MM.1S (cell line): ENCODE measurements around the gene TTL.

ENCODE experiments used
- DNase-seq: peaks from one replicate; pipeline ENCODE4 v3.0.0-alpha.2; 2015
- H2AFZ ChIP-seq: fragments of 300-600 bp; sonication (generic); 2 replicates; pipeline ENCODE4 v1.6.0; 2016; ENCODE audit warnings: antibody characterized with exemption, low read length
- H3F3A ChIP-seq: fragments of 300-600 bp; sonication (generic); 2 replicates; pipeline ENCODE4 v1.6.1; 2016; ENCODE audit warnings: mild to moderate bottlenecking, antibody characterized with exemption, low read length, moderate library complexity, mixed read lengths; ENCODE audit not compliant: insufficient read depth
- H3K27ac ChIP-seq: fragments of 300-600 bp; sonication (generic); 2 replicates; pipeline ENCODE4 v1.5.1; 2016; ENCODE audit warnings: mild to moderate bottlenecking, low read length
- H3K27me3 ChIP-seq: fragments of 300-600 bp; sonication (generic); replicated peaks from 2 replicates; pipeline ENCODE4 v1.6.0; 2016; ENCODE audit warnings: low read length; ENCODE audit not compliant: insufficient read depth
- H3K36me3 ChIP-seq: fragments of 300-600 bp; sonication (generic); replicated peaks from 2 replicates; pipeline ENCODE4 v1.6.1; 2016; ENCODE audit warnings: mild to moderate bottlenecking, low read length, mixed read lengths; ENCODE audit not compliant: insufficient read depth
- H3K4me1 ChIP-seq: fragments of 300-600 bp; sonication (generic); 2 replicates; pipeline ENCODE4 v1.6.1; 2016; ENCODE audit warnings: low read length, mixed read lengths
- H3K4me2 ChIP-seq: fragments of 300-600 bp; sonication (generic); 2 replicates; pipeline ENCODE4 v1.6.0; 2016; ENCODE audit warnings: low read depth, low read length
- H3K4me3 ChIP-seq: fragments of 300-600 bp; sonication (generic); 2 replicates; pipeline ENCODE4 v1.5.1; 2016; ENCODE audit warnings: low read length, mixed read lengths
- H3K79me2 ChIP-seq: fragments of 300-600 bp; sonication (generic); 2 replicates; pipeline ENCODE4 v1.6.1; 2016; ENCODE audit warnings: mixed run types, low read length, mixed read lengths
- H3K9ac ChIP-seq: fragments of 300-600 bp; sonication (generic); 2 replicates; pipeline ENCODE4 v1.6.1; 2016; ENCODE audit warnings: low read length, mixed read lengths
- H3K9me2 ChIP-seq: fragments of 300-600 bp; sonication (generic); replicated peaks from 2 replicates; pipeline ENCODE4 v1.6.1; 2016; ENCODE audit warnings: mild to moderate bottlenecking, low read length, mixed read lengths; ENCODE audit not compliant: insufficient read depth
- H3K9me3 ChIP-seq: fragments of 300-600 bp; sonication (generic); replicated peaks from 2 replicates; pipeline ENCODE4 v1.6.1; 2016; ENCODE audit warnings: mild to moderate bottlenecking, low read length, mixed read lengths; ENCODE audit not compliant: insufficient read depth
- H4K20me1 ChIP-seq: fragments of 300-600 bp; sonication (generic); 2 replicates; pipeline ENCODE4 v1.6.1; 2016; ENCODE audit warnings: mild to moderate bottlenecking, low read length, moderate library complexity, mixed read lengths; ENCODE audit not compliant: insufficient read depth
- CTCF ChIP-seq: fragments of 300-600 bp; sonication (generic); IDR thresholded peaks from 2 replicates; pipeline ENCODE4 v1.5.1; 2016; ENCODE audit warnings: antibody characterized with exemption, low read length, mixed read lengths
- EZH2 ChIP-seq: fragments of 300-600 bp; sonication (generic); optimal IDR thresholded peaks from 2 replicates; pipeline ENCODE3; 2017; ENCODE audit warnings: low read depth, mild to moderate bottlenecking, antibody characterized with exemption, low read length, mixed read lengths
- EZH2phosphoT487 ChIP-seq: fragments of 300-600 bp; sonication (generic); IDR thresholded peaks from 2 replicates; pipeline ENCODE4 v1.6.1; 2018; ENCODE audit warnings: antibody characterized with exemption, low read length

Gene TTL

DNA sequence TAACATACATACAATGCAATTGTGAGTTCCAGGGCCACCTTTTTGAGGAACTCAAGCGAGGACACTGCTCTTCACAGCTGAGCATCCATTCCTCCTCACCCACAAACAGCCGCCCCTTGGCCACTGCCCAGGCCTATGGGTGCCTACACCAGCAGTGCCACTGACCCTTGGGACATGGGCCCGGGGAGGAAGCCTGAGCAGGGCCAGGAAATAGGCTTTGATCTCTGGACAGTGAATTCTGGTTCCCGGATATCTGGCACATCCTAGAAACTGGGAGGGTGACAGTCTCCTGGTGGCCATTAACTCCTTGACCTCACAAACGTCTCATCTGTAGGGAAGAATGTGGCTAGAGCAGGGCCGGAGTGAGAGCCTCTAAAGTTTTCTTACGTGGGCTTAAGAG is 5.5 kb upstream of the TTL start:
- H3K4me3 ChIP-seq = no peak overlapping the region
- H3K27ac ChIP-seq = no peak overlapping the region
- H3K4me1 ChIP-seq = peaks cover 4% of the 10 kb centered on the region; the same call in 1 of the 2 replicates
- no peaks in the 10 kb centered on the region for H3K36me3 ChIP-seq
- H3K9me2 ChIP-seq = no peaks in the 10 kb centered on the region
- H2AFZ ChIP-seq = no peak overlapping the region
- H3K9me3 ChIP-seq = no peaks in the 10 kb centered on the region
- peaks cover 7% of the 10 kb centered on the region for H3F3A ChIP-seq
- H3K9ac ChIP-seq = no peak overlapping the region
- no peak for TF ChIP-seq EZH2
- TF ChIP-seq CTCF = no peak
- TF ChIP-seq EZH2phosphoT487 = no peak
- no peak overlapping the region for H3K4me2 ChIP-seq
- DNase-seq = no peak
- no peaks in the 10 kb centered on the region for H3K79me2 ChIP-seq
- no peaks in the 10 kb centered on the region for H4K20me1 ChIP-seq
- H3K27me3 ChIP-seq = no peaks in the 10 kb centered on the region

- Histone ChIP-seq H4K20me1 (no peaks in the 10 kb centered on the region), H3K9ac (peak overlapping the region; percentile 59), H3K79me2 (peaks cover 31% of the 10 kb centered on the region), H3K4me2 (peak overlapping the region; percentile 93), H2AFZ (peak overlapping the region; percentile 94), H3K9me3 (no peaks in the 10 kb centered on the region), H3K9me2 (no peaks in the 10 kb centered on the region), H3F3A (peaks cover 17% of the 10 kb centered on the region), H3K27ac (no peak overlapping the region), H3K4me1 (peaks cover 15% of the 10 kb centered on the region), H3K4me3 (peak overlapping the region; percentile 77), H3K27me3 (no peaks in the 10 kb centered on the region), H3K36me3 (no peaks in the 10 kb centered on the region)
- TF ChIP-seq EZH2 = no peak
- TF ChIP-seq CTCF = no peak
- TF ChIP-seq EZH2phosphoT487 = no peak
- DNase-seq = peak; percentile 12
Measured at GRCh38 chr2:112480530-112481049, 1.4 kb upstream of the TTL start.

DNA sequence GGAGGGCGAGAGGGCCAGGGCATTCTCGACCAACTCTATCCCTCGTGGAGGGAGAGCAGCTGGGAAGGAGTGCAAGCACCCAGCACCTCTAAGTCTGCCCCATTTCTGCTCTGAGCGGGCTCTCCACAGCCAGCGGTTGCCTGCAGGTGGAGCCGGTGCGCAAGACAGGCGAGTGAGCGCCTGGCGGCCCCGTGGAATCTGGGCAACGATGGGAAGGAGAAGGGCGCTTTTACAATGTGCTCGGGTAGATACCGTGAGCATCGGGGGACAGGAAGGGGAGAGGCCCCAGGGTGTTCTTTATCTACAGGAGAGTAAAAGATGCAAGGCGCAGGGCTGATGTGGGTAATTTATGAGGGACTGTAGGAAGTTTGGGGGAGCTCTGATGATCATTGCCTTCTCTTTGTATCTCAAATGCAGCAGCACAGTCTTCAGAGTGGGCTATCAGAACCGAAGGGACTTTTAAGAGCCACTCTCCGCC is 867 bp upstream of the TTL start:
- Histone ChIP-seq H3K4me1 (peaks cover 15% of the 10 kb centered on the region), H3K9ac (peak overlapping the region; percentile 59), H3K27me3 (no peaks in the 10 kb centered on the region), H3F3A (peaks cover 17% of the 10 kb centered on the region), H3K9me2 (no peaks in the 10 kb centered on the region), H3K4me2 (peak overlapping the region; percentile 93), H3K79me2 (peaks cover 36% of the 10 kb centered on the region), H3K27ac (peak overlapping the region; percentile 40; the same call in 1 of the 2 replicates), H3K9me3 (no peaks in the 10 kb centered on the region), H4K20me1 (no peaks in the 10 kb centered on the region), H3K4me3 (peak overlapping the region; percentile 77), H3K36me3 (no peaks in the 10 kb centered on the region), H2AFZ (peak overlapping the region; percentile 94)
- peak; percentile 85 for DNase-seq
- peak; percentile 84 for TF ChIP-seq CTCF
- TF ChIP-seq EZH2 = no peak
